HG02973 (cell line): ENCODE measurements around the gene PTDSS2.

Experiments
- ATAC-seq: cut with Tn5 transposase; IDR thresholded peaks from one replicate; pipeline ENCODE4 v1.9.1; 2021; ENCODE audit warnings: moderate library complexity; ENCODE audit not compliant: unreplicated experiment

PTDSS2 gene

DNA sequence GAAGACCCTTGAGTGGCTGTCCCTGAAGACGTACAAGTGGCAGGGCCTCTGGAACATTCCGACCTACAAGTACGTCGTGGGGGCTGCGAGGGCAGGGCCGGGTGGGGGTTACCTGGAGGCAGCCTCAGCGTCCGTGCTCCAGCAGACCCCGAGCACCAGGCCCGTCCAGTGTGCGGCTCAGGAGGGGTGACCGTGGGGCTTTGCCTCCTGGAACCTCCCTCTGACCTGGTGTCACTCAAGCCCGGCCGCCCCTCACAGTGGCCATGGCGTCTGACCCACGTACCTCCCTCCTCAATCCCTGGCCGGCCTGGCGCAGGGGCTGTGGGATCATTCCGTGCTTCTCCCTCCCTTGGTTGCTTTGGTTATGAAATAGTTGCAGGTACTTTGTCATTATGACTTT, 38.5 kb downstream of the PTDSS2 start:
- no peak for ATAC-seq

DNA sequence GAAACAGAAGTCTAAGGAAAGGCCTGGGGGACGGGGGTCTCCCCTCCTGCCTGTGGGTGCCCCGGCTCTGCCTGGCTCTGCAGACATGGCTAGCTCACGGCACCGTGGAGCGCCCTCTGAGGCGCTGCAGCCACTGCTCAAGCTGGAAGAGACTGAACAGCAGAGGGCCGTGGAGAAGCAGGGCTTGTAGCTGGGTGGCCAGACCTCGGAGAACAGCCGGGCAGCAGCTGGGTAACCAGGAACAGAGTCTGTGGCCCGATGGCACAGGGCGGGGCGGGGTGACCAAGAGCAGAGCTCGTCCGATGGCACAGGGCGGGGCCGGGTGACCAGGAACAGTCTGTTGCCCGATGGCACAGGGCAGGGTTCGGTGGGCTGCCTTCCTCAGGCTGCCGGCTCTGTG, 38.9 kb downstream of the PTDSS2 start:
- ATAC-seq = no peak

DNA sequence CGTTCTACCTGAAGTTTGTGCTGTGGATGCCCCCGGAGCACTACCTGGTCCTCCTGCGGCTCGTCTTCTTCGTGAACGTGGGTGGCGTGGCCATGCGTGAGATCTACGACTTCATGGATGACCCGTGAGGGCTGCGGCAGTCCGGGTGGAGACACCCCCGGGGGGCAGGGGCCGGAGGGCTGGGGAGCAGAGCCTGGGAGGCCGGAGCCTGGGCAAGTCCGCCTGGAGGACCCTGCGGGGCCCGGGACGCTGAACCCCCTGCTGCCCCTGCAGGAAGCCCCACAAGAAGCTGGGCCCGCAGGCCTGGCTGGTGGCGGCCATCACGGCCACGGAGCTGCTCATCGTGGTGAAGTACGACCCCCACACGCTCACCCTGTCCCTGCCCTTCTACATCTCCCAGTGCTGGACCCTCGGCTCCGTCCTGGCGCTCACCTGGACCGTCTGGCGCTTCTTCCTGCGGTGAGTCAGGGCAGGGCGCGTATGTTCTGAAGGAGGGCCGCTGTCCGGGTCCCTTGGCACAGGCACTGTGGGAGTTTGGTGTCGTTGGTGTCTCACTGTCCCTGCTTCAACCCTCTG, 39.6 kb downstream of the PTDSS2 start:
- ATAC-seq = no peak

DNA sequence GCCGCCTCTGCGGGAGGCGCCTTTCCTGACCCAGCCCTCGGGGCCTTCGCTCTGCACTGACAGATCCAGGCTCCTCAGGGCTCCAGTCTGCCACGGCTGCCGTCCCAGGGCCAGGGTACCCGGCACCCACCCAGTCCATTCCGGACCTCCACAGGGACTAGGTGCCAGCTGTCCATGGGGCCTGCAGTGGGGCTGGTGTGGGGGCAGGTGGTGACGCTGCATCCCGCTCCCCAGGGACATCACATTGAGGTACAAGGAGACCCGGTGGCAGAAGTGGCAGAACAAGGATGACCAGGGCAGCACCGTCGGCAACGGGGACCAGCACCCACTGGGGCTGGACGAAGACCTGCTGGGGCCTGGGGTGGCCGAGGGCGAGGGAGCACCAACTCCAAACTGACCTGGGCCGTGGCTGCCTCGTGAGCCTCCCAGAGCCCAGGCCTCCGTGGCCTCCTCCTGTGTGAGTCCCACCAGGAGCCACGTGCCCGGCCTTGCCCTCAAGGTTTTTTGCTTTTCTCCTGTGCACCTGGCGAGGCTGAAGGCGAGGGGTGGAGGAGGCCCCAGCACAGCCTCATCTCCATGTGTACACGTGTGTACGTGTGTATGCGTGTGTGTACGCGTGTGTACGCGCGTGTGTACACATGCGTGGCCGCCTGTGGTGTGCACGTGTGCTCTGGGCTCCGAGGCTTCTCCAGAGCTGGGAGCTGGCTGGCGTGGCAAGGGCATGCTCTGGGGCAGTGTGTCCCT, 40.3 kb downstream of the PTDSS2 start:
- ATAC-seq = no peak

DNA sequence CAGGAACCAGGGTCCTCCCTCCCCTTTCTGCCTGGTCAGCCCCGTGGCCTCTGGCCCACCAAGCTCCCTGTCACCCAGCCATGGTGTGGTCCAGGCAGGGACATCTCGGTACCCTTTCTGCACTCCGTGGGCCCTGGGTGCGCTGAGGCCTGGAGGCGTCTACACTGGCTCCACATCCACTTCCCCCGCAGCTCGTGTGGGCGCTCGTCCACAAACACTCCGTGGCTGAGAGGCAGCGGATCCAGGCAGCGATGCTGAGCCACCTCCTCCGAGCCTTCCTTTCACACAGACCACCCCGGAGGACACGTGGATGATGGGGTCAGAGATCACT, 40.8 kb downstream of the PTDSS2 start:
- no peak for ATAC-seq

DNA sequence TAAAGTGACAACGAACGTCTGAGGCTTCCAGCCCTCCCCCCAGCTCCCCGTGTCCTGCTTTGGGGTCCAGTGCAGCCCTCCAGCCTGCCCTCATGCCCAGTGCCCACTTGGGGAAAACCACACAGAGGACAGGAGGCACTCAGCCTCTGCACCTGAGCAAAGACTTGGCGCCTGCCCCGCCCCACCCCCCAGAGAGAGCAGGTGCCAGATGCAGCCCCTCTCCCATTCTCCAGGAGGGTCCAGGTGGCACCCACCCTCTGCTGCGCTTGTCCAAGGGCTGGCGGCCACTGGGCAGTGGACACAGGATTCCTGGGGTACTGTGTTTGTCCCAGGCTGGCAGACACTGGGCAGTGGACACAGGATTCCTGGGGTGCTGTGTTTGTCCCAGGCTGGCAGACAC, 41.3 kb downstream of the PTDSS2 start:
- no peak for ATAC-seq

DNA sequence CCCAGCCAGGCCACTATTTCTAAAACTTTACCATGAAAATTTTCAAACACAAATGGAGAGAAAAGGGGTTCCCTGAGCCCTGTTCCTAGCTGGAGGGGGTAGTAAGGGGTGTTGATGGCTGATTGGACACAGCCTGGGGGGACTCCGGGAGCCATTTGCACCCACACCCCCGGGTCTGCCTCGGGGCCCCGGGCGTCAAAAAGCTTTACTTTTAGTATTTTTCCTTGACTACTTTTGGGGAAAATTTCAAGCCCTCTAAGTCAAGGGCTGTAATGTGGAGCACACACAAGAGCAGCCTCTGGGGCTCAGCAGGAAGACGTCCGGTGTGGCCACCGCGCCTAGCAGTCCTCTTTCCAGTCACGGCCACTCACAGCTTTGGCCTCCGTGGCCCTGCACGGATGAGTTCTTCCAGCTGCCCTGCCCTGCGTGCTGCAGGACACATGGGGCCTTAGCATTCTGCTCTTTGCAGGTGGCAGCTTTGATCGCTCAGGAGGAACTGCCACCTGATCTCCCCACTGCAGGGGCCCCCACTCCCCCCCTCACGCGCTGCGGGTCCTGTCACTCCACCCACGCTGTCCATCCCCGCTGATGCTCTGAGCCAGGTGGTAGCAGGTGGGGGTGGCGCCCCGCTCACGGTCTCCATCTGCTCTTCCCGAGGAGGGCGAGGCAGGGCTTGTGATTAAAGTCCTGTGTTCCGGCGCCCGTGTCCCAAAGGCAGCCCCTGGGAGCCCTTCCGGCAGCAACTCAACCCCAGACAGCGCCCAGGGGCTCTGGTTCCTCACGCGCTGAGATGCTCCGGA, 42.5 kb downstream of the PTDSS2 start:
- ATAC-seq = no peak

DNA sequence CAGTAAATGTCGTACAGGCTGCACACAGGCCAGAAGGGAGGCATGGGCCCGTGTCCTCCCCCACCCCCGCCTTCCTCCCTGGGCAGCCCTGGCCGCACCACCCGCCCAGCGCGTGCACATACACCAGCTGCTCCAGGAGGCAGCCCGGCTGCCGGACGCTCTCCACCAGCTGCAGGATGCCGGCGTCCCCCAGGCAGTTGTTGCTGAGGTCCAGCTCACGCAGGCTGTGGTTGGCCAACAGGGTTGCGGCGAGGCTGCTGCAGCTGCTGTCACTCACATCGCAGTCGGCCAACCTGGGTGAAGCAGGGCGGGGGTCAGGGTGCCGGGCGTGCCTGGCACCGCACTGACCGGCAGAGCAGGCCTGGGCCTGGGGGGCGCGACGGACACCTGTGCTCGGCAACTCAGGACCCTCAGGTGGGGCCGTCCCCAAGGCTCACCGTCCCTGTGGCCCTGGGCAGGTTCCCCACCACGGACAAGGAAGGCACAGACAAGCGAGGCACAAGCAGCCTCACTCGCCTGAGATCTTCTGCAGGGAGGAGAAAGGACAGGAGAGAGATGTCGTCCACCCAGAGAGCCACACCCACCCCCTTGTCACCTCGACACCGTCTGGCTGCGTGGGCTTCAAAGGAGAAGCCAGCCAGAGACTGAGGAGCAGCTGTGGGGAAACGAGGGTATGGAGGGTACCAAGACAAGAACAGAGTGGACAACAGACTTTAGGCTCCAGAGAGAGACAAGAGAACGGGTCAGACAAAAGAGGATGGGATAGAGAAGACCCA, 44.9 kb downstream of the PTDSS2 start:
- no peak for ATAC-seq

DNA sequence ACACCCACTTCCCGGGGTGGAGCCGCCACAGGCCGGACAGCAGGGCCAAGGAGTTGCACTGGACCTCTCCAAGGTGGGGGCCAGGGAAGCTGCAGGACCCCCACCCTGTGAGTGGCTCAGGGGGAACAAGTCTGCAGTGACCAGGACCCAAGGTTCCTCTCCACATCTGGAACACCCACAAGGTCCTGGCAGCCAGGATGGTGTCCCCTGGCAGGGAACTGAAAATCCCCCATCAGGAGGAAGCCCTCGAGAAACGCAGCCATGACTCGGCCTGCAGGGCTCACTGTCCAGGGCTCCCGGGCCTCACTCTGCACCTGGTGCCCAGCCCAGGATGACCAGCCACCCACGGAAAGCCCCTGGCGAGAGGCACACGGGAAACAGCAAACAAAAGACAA, 45.5 kb downstream of the PTDSS2 start:
- ATAC-seq = no peak

DNA sequence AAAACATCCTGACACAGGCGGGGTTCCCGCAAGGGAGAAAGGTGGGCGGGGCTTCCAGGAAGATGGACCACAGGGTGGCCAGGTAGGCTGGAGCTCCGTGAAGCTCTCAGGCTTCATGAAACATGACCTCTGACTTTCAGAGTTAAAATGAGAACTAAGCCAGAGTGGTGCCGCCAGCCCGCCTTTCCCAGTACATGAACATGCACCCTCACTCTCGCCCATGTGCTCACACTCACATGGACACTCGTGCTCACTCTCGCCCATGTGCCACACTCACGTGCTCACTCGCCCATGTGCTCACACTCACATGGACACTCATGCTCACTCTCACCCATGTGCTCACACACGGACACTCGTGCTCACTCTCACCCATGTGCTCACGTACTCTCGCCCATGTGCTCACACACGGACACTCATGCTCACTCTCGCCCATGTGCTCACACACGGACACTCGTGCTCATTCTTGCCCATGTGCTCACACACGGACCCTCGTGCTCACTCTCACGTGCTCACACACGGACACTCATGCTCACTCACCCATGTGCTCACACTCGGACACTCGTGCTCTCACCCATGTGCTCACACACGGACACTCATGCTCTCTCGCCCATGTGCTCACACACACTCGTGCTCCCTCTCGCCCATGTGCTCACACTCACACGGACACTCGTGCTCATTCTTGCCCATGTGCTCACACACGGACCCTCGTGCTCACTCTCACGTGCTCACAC, 46.9 kb downstream of the PTDSS2 start:
- ATAC-seq = no peak

DNA sequence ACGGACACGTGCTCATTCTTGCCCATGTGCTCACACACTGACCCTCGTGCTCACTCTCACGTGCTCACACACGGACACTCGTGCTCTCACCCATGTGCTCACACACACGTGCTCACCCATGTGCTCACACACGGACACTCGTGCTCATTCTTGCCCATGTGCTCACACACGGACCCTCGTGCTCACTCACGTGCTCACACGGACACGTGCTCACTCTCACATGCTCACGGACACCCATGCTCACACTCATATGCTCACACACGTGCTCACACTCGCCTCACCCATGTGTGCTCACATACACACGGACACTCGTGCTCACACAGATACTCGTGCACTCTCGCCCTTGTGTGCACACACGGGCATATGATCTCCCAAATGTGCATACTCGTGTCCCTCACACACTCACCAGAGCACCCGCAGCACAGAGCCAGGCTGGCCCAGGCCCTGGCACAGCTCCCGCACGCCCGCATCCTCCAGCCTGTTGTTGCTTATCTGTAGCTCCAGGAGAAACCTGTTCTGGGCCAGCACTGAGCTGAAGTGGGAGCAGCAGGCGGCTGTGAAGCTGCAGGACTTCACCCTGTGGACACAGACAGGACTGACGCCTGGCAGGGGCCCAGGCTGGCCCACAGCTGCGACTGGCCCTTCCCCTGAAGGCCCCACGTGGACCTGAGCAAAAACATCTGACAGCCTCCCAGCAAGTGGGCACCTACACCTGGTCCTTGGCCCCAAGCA, 47.7 kb downstream of the PTDSS2 start:
- no peak for ATAC-seq

DNA sequence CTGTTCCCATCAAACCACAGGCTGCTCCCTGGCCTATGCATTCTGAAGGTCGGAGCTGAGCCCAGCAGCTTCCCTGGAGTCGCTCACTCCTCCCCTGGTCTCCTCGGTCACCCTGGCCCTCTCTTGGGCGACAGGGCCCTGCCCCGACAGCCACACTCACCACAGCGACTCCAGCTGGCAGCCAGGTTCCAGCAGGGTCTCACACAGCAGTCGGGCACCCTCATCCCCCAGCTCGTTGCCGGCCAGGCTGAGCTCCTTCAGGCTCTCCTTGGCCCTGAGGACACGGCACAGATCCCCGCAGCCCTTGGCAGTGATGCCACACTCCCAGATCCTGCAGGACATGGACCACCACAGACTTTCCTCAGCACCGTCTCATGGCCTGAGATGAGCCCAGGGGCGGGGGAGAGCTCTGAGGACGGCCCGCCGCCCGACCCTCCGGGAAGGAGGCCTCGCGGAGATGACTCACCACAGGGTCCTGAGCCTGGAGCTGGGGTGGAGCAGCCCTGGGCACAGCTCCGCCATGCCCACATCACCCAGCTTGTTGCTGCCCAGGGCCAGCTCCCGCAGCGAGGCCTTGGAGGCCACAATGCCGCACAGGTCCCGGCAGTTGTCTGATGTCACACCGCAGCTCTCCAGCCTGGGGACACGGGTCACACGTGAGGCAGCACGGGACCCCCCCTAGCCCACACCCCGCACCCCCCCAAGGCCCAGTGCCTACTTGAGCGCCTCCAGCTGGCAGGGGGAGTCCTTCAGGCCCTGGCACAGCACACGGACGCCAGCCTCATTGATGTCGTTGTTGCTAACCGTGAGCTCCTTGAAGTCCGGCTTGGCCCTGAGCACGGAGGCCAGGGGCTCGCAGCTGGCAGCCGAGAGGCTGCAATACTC, 48.5 kb downstream of the PTDSS2 start:
- ATAC-seq = no peak

DNA sequence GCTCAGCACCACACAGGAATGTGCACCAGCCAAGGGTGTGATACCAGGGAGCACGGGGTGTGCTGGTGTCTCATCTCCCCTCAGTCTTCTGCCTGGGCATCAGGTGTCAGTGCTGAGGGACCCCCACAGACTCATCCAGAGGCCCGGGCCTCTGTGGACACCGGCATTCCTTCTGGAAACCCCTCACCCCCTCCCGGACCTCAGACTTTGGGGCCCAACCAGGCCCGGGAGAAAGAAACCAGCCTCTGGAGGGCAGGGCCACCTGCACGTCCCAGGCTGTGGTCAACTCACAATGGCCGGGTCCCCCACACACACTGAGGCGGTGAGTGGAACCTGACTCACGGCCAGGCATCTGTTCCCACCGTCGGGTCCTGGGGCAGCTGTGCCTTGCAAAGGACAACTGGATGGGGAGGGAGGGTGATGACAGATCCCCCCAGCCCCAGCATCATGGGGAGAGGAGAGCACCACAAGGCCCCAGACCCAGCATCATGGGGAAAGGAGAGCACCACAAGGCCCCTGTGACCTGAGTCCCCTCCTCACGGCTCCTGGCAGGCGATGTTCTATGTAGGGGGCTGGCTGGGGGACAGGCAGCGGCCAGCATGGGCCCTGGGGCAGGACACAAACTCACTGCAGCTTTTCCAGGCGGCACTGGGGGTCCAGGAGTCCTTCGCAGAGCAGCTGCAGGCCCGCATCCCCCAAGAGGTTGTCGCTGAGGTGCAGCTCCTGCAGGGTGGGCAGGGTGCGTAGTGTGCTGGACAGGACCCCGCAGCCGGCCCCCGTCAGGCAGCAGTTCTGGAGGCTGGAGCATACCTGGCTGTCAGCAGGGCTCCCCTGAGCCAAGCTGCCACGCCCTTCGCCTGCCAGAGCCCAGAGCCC, 49.4 kb downstream of the PTDSS2 start:
- ATAC-seq = no peak

DNA sequence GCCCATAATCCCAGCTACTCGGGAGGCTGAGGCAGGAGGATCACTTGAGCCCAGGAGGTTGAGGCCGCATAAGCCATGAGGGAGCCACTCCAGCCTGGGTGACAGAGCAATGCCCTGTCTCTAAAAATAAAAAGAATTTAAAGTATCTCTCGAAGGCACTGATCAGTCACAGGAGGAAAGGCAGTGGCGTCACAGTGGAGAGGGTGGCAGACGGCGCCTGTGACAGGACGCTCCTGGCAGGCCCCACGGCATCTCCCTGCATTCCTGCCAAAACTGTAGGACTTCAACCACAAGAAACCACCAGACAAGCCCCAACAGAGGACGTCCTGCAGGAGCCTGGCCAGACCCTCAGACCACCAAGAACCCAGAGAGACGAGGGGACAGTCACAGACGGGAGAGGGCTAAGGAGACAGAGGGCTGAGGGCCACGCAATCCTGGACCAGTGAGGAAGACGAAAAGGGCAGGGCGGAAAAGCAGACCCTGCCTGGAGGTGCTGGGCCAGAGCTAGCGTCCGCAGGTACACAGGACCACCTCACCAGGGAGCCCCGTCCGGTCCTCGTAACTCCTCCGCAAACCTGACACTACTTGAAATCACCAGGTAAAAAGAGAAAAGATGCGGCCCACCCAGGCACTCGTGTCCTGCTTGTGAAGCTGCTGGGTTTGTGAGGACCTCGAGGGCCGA, 51.1 kb downstream of the PTDSS2 start:
- no peak for ATAC-seq

DNA sequence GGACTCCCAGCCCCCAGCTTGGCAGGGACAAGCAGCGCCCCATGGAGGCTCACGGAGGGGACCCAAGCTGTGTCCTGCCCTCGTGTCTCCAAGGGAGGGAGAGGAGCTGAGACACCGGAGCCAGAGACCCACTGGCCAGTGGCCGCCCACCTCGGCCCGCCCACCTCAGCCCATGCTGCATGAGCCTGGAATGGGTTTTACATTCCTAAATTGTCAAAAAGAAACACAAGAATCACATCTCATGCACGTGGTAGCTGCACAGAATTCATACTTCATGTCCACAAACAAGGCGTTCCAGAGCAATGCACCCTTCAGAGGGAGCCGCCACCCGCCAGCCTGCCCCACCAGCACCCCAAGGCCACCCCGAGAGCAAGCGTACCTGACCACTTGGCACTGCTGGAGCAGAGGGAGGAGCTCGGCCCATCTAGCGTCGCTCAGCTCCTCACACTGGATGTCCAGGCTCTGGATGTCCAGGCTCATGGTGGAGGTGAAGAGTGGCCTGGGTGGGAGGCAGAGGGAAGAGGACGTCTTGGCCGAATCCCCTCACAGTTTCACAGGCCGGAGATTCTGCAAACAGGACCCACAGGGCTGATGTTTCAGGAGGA, 51.7 kb downstream of the PTDSS2 start:
- no peak for ATAC-seq

DNA sequence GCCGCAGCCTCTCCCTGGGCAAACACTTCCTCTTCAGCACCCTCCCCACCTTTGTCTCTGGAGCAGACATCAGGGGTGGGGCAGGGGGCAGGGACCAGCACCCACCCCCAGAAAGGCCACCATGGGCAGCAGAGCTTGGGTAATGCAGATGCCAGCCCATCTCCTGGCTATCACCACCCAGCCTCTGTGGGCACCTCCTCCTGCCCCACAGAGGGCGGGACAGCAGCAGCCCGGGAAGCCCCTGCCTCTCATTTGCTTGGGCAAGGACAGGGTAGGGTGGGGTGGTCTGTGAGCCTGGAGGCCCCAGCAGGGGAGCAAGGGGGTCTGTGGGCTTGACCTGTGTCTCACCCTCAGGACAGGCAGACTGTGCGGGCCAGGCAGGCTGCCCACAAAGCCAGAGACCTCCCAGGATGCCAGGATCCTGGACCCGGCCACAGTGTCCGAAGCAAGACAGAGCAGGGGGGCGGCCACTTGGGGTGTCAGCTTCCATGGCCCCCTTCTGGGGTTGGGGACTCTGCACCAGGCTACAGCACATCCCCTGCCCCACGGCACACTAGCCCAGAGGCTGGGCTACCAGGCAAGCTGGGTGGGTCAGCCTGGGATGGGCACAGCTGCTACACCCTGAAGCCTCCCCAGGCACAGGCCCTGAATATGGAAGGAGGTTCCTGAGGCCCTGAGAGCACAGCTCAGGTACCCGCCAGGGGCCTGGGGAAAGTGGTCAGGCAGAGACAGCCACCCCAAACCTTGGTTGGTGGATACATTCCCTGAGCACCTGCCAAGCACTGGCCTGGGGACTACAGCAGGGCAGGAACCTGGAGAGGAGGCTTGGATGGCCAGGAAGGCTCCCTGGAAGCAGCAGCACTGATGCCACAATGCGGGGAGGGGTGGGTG, 52.5 kb downstream of the PTDSS2 start:
- ATAC-seq = no peak
